ENCODE results near the gene PLSCR4.

- no peak for TF ChIP-seq POLR2A (IDR thresholded peaks at IDR 0.05)
- TF ChIP-seq CTCF (IDR thresholded peaks at IDR 0.05): no peak
Measured at GRCh38 chr3:146154316-146154715, 96.6 kb downstream of the PLSCR4 start.
